H9 (cell line): ENCODE results near the gene COPS9. TPM values are rescaled to one million over a fixed set of nuclear protein-coding genes. Genes with fewer than 3 reads are reported as not detected.

ENCODE experiments used
- DNase-seq: peaks from one replicate; pipeline ENCODE4 v3.0.0-alpha.2; 2017
- H2AFZ ChIP-seq: one replicate; pipeline ENCODE4 v1.6.1; 2013; ENCODE audit warnings: mild to moderate bottlenecking, low read length, control low read depth, moderate library complexity
- H2AK5ac ChIP-seq: 2 replicates; pipeline ENCODE4 v1.6.1; 2013; ENCODE audit warnings: low read length, control low read depth, mixed read lengths; ENCODE audit not compliant: insufficient read length
- H2BK120ac ChIP-seq: one replicate; pipeline ENCODE4 v1.6.1; 2013; ENCODE audit warnings: low read depth, mild to moderate bottlenecking, low read length, control low read depth, inconsistent platforms; ENCODE audit not compliant: poor library complexity, severe bottlenecking
- H2BK12ac ChIP-seq: 2 replicates; pipeline ENCODE4 v1.6.1; 2013; ENCODE audit warnings: low read length, control low read depth, mixed read lengths, low read depth; ENCODE audit not compliant: insufficient read length
- H2BK15ac ChIP-seq: 2 replicates; pipeline ENCODE4 v1.6.1; 2013; ENCODE audit warnings: low read depth, low read length, control low read depth
- H2BK20ac ChIP-seq: one replicate; pipeline ENCODE4 v1.6.1; 2013; ENCODE audit warnings: low read depth, mild to moderate bottlenecking, low read length, control low read depth, inconsistent platforms; ENCODE audit not compliant: poor library complexity, severe bottlenecking
- H2BK5ac ChIP-seq: 2 replicates; pipeline ENCODE4 v1.6.1; 2013; ENCODE audit warnings: low read length, control low read depth, mixed read lengths; ENCODE audit not compliant: insufficient read length
- H3K14ac ChIP-seq: 2 replicates; pipeline ENCODE4 v1.6.1; 2013; ENCODE audit warnings: low read length, control low read depth; ENCODE audit not compliant: insufficient read depth
- H3K18ac ChIP-seq: 2 replicates; pipeline ENCODE4 v1.6.1; 2013; ENCODE audit warnings: low read depth, mild to moderate bottlenecking, mixed read lengths, low read length, control low read depth; ENCODE audit not compliant: insufficient read length
- H3K23ac ChIP-seq: 2 replicates; pipeline ENCODE4 v1.6.1; 2013; ENCODE audit warnings: low read length, control low read depth, mixed read lengths, low read depth; ENCODE audit not compliant: insufficient read length
- H3K23me2 ChIP-seq: 2 replicates; pipeline ENCODE4 v1.6.1; 2013; ENCODE audit warnings: low read depth, mild to moderate bottlenecking, mixed read lengths, low read length, control low read depth; ENCODE audit not compliant: insufficient read length, poor library complexity, severe bottlenecking
- H3K27ac ChIP-seq: 2 replicates; pipeline ENCODE4 v1.5.1; 2013; ENCODE audit warnings: low read length, control low read depth, mixed read lengths, low read depth; ENCODE audit not compliant: insufficient read length
- H3K27me3 ChIP-seq: 2 replicates; pipeline ENCODE4 v1.6.1; 2013; ENCODE audit warnings: low read length, control low read depth, inconsistent platforms; ENCODE audit not compliant: insufficient read depth
- H3K4ac ChIP-seq: 2 replicates; pipeline ENCODE4 v1.6.1; 2013; ENCODE audit warnings: low read depth, mild to moderate bottlenecking, control low read depth, inconsistent platforms, low read length, moderate library complexity
- H3K4me1 ChIP-seq: 2 replicates; pipeline ENCODE4 v1.6.1; 2013; ENCODE audit warnings: low read length, control low read depth, inconsistent platforms; ENCODE audit not compliant: insufficient read depth
- H3K4me2 ChIP-seq: 2 replicates; pipeline ENCODE4 v1.6.1; 2013; ENCODE audit warnings: low read length, control low read depth, mixed read lengths; ENCODE audit not compliant: insufficient read length, insufficient read depth
- H3K56ac ChIP-seq: 2 replicates; pipeline ENCODE4 v1.6.1; 2013; ENCODE audit warnings: low read depth, mild to moderate bottlenecking, mixed read lengths, low read length, control low read depth; ENCODE audit not compliant: insufficient read length
- H3K79me1 ChIP-seq: 2 replicates; pipeline ENCODE4 v1.6.1; 2013; ENCODE audit warnings: low read depth, mild to moderate bottlenecking, moderate library complexity, low read length, control low read depth, inconsistent platforms; ENCODE audit not compliant: insufficient read depth, poor library complexity, severe bottlenecking
- H3K79me2 ChIP-seq: 2 replicates; pipeline ENCODE4 v1.6.1; 2013; ENCODE audit warnings: low read length, control low read depth, inconsistent platforms; ENCODE audit not compliant: insufficient read depth
- H3K9ac ChIP-seq: 2 replicates; pipeline ENCODE4 v1.6.1; 2013; ENCODE audit warnings: low read length, control low read depth, mixed read lengths; ENCODE audit not compliant: insufficient read length; ENCODE audit errors: extremely low read depth
- H3K9me3 ChIP-seq: one replicate; pipeline ENCODE4 v1.6.1; 2013; ENCODE audit warnings: low read depth, low read length, inconsistent platforms; ENCODE audit not compliant: control insufficient read depth
- H3T11ph ChIP-seq: one replicate; pipeline ENCODE4 v1.6.1; 2013; ENCODE audit warnings: mild to moderate bottlenecking, low read length, control low read depth, inconsistent platforms
- H4K20me1 ChIP-seq: one replicate; pipeline ENCODE4 v1.6.1; 2013; ENCODE audit not compliant: control insufficient read depth, insufficient read length, insufficient read depth
- H4K5ac ChIP-seq: 2 replicates; pipeline ENCODE4 v1.6.1; 2013; ENCODE audit warnings: low read depth, mild to moderate bottlenecking, mixed read lengths, low read length, control low read depth; ENCODE audit not compliant: insufficient read length
- H4K8ac ChIP-seq: replicated peaks from 2 replicates; pipeline ENCODE4 v1.6.1; 2013; ENCODE audit warnings: low read length, control low read depth, mixed read lengths, low read depth; ENCODE audit not compliant: insufficient read length
- H4K91ac ChIP-seq: 2 replicates; pipeline ENCODE4 v1.6.1; 2013; ENCODE audit warnings: low read depth, mild to moderate bottlenecking, moderate library complexity, mixed read lengths, low read length, control low read depth; ENCODE audit not compliant: insufficient read length
- H3K27ac Mint-ChIP-seq, 3 experiments: 2 replicates in 2 of 3; 3 replicates in 1 of 3; pipeline ENCODE4 v1.8.0; 2020 to 2021; ENCODE audit warnings: mixed read lengths in 3 of 3, mild to moderate bottlenecking in 1 of 3, moderate library complexity in 1 of 3
- H3K27me3 Mint-ChIP-seq: 2 replicates; pipeline ENCODE4 v1.8.0; 2021; ENCODE audit warnings: low read depth, mild to moderate bottlenecking, moderate library complexity, mixed read lengths
- H3K36me3 Mint-ChIP-seq, 3 experiments: 2 replicates in 2 of 3; 3 replicates in 1 of 3; pipeline ENCODE4 v1.8.0; 2020 to 2021; ENCODE audit warnings: low read depth in 3 of 3, mixed read lengths in 3 of 3; ENCODE audit not compliant: insufficient read depth in 1 of 3
- H3K4me1 Mint-ChIP-seq, 2 experiments: 2 replicates each; pipeline ENCODE4 v1.8.0; 2020; ENCODE audit warnings: mixed read lengths in 2 of 2
- H3K4me3 Mint-ChIP-seq, 2 experiments: 2 replicates in 1 of 2; 3 replicates in 1 of 2; pipeline ENCODE4 v1.8.0; 2020 to 2021; ENCODE audit warnings: mild to moderate bottlenecking in 2 of 2, mixed read lengths in 2 of 2, moderate library complexity in 1 of 2
- H3K9me3 Mint-ChIP-seq, 2 experiments: 2 replicates in 1 of 2; 3 replicates in 1 of 2; pipeline ENCODE4 v1.8.0; 2020; ENCODE audit warnings: mild to moderate bottlenecking in 2 of 2, mixed read lengths in 2 of 2, moderate library complexity in 1 of 2
- WGBS: extraction: QIAGEN DNeasy Blood & Tissue Kit; methylation state at CpG from one replicate; pipeline ENCODE4 v1.1.7; 2013; ENCODE audit warnings: missing lambda C conversion rate, low lambda C conversion rate, mixed read lengths; ENCODE audit not compliant: insufficient read length; ENCODE audit errors: extremely low coverage; 5-methylcytosine and 5-hydroxymethylcytosine counted together
- total RNA-seq: library from RNA; stranded (reverse); gene quantifications from 2 replicates; pipeline ENCODE4 v1.2.1, GENCODE V29; 2021
- TF ChIP-seq, protein P1 (sequence below): fragments of 200-600 bp; sonication (generic); conservative IDR thresholded peaks from 3 replicates; pipeline ENCODE4 v1.8.0; 2021; ENCODE audit warnings: antibody characterized with exemption, mild to moderate bottlenecking

COPS9 gene
- total RNA-seq, 1 experiment from 2014 or later: 142 TPM

- H2BK15ac ChIP-seq: no peak overlapping the region
- no peak overlapping the region for H3T11ph ChIP-seq
- no peaks in the 10 kb centered on the region for H4K20me1 ChIP-seq
- H2BK5ac ChIP-seq: no peak overlapping the region
- no peak overlapping the region for H3K4me2 ChIP-seq
- Mint-ChIP-seq H3K9me3 (peaks cover under 1 to 12% of the 10 kb centered on the region in 2 experiments; a peak in 2 of 5 replicates), H3K27me3 (peaks cover 28% of the 10 kb centered on the region), H3K4me1 (0 out of 4 replicates have a peak, but pooled peaks cover 0 to 2% of the 10 kb centered on the region in 2 experiments), H3K27ac (peak overlapping the region in 1 of 3 experiments; percentile 31; a peak in 1 of 7 replicates), H3K36me3 (no peaks in the 10 kb centered on the region), H3K4me3 (no peak overlapping the region)
- H3K23me2 ChIP-seq: no peaks in the 10 kb centered on the region
- H2BK120ac ChIP-seq: no peak overlapping the region
- TF ChIP-seq, protein P1, sequence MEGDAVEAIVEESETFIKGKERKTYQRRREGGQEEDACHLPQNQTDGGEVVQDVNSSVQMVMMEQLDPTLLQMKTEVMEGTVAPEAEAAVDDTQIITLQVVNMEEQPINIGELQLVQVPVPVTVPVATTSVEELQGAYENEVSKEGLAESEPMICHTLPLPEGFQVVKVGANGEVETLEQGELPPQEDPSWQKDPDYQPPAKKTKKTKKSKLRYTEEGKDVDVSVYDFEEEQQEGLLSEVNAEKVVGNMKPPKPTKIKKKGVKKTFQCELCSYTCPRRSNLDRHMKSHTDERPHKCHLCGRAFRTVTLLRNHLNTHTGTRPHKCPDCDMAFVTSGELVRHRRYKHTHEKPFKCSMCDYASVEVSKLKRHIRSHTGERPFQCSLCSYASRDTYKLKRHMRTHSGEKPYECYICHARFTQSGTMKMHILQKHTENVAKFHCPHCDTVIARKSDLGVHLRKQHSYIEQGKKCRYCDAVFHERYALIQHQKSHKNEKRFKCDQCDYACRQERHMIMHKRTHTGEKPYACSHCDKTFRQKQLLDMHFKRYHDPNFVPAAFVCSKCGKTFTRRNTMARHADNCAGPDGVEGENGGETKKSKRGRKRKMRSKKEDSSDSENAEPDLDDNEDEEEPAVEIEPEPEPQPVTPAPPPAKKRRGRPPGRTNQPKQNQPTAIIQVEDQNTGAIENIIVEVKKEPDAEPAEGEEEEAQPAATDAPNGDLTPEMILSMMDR: no peak
- H3K27ac ChIP-seq: no peak overlapping the region
- H4K91ac ChIP-seq: no peak overlapping the region
- H3K4me1 ChIP-seq: no peaks in the 10 kb centered on the region
- H4K8ac ChIP-seq: no peak overlapping the region
- no peak overlapping the region for H2AK5ac ChIP-seq
- H3K9ac ChIP-seq: no peak overlapping the region
- no peaks in the 10 kb centered on the region for H3K79me1 ChIP-seq
- no peak overlapping the region for H2AFZ ChIP-seq
- no peak overlapping the region for H2BK20ac ChIP-seq
- no peak overlapping the region for H3K18ac ChIP-seq
- H2BK12ac ChIP-seq: no peak overlapping the region
- H3K79me2 ChIP-seq: no peaks in the 10 kb centered on the region
- no peak overlapping the region; the same call in 1 of the 2 replicates for H3K14ac ChIP-seq
- WGBS: no CpG with 5 or more reads among the region's 9 CpGs
- H3K23ac ChIP-seq: no peak overlapping the region
- no peak overlapping the region for H3K4ac ChIP-seq
- no peaks in the 10 kb centered on the region for H3K27me3 ChIP-seq
- no peak for DNase-seq
- H4K5ac ChIP-seq: no peak overlapping the region
- H3K9me3 ChIP-seq: no peaks in the 10 kb centered on the region
- no peak overlapping the region for H3K56ac ChIP-seq
Observed at GRCh38 chr2:240167588-240167880, 31.4 kb upstream of the COPS9 start.
